T47D (cell line): ENCODE data around the gene RPL29.

Experiments
- DNase-seq, 2 experiments: peaks; one replicate each; pipeline versions ENCODE4 v3.0.0 to v3.0.0-alpha.2; 2011 to 2012; ENCODE audit warnings: low read depth in 1 of 2, low spot score in 1 of 2
- JUND ChIP-seq: IDR thresholded peaks from 2 replicates; pipeline ENCODE4 v1.6.1; 2012; ENCODE audit warnings: low read depth
- in situ Hi-C: cut with HindIII; loops from 2 replicates; pipeline ENCODE4 v1.10.0; 2016; ENCODE audit warnings: low sequenced_read_pairs, low pct_unique_long_range_greater_than_20kb

The RPL29 gene

DNA sequence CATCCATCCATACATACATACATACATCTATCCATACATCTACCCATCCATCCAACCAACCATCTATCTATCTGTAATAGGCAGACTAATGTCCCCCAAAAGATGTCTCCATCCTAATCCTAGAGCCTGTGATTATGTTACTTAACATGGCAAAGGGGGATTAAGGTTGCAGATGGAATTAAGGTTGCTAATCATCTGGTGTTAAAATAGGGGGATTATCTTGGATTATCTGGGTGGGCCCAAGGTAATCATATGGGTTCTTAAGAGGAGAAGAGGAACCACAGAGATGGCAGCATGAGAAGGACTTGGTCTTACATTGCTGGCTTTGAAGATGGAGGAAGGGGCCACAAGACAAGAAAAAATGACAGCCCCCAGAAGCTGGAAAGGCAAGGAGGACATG, 14.7 kb upstream of the RPL29 start:
- in situ Hi-C loops = no loop called here
- TF ChIP-seq JUND = no peak
- no peak for DNase-seq

- DNase-seq = no peak
- in situ Hi-C loops = no loop called here
- no peak for TF ChIP-seq JUND
Measured at GRCh38 chr3:52007291-52007690, 11.6 kb upstream of the RPL29 start.

DNA sequence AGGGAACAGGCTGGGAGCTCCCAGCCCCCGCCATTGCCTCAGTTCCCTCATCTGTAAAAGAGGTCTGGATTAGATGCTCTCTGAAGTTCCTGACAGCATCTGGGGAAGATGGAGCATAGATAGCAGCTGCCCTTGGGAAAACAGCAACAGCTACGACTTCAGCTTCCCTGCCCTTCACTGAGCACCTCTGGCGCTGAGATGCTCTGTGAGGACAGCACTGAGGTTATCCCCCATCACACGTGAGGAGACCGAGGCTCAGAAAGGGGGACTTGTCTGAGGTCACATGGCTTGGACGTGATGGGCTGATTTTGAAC, 11.1 kb upstream of the RPL29 start:
- TF ChIP-seq JUND = no peak
- no peak for DNase-seq
- in situ Hi-C loops = no loop called here

GRCh38 chr3:52006017-52006819, 10.5 kb upstream of the RPL29 start:
- no peak for DNase-seq
- TF ChIP-seq JUND = no peak
- in situ Hi-C loops = no loop called here

DNA sequence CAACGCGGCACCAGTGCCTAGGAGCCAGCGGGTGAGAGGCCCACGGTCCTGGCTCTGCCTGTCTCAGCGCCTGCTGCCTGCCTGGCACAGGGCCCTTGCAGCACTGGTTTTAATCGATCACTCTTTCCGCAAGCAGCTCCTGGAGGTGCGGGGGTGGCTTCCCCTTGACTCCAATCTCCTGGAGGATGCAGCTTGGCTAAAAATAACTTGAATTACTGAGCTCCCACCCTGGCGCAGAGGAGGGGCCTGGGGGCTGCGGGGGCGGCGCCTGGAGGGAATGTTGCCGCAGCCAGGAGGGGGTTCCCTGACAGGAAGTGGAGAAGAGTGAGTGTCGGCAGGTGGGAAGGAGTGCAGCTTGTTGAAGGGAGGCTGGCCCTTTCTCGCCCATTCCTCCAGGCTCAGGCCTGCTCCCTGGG, 9.9 kb upstream of the RPL29 start:
- TF ChIP-seq JUND = no peak
- no peak for DNase-seq
- in situ Hi-C loops = no loop called here

DNA sequence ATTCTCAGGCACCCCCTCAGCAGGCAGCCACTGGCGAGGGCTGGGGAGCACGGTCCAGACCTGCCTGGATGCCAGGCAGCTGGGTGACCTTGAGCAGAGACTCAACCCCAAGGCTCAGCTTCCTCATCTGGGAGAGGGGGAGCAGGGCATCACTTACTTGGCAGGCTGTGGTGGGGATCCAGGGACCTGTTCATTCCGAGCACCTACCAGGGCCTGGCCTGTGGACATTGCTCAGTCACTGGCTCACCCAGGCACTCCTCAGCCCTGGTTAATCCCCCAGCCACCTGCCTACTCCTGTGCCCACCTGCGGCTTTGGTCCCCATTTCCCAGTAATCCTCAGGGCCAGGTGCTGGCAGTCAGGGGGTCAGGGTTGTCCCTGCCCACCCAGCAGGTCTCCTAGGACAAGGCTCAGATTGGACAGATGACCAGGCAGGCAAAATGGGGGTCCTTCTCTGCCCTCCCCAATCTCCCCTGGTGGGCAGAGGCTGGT, 9.3 kb upstream of the RPL29 start:
- TF ChIP-seq JUND = no peak
- in situ Hi-C loops = no loop called here
- no peak for DNase-seq

DNA sequence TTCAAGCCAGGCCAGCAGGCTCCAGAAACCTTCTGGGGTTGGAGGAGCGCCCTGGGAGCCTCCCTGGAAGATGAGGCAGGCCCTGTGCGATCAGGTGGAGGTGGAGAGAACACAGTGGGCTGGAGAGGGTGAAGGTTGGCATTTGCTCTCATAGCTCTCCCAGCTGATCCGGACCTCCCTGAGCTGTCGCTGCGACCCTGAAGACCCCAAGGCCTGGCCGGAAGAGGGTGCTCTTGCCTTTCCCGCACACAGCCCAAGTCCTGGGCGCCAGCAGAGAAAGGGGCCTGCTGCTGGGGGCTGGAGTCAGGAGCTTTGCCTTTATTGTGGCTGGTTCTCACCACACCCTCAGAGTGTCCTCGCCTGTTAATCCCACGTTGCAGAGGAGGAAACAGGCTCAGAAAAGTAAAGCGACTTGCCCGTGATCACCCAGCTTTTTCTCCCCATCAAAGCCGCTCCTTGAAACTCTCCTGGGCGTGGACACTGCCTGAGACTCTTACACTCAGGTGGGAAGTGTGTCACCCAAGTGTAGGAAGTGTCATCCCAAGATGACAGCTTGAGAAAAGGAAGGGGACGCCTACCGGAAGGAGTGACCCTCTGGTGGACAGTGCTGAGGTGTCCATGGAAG, 8.6 kb upstream of the RPL29 start:
- in situ Hi-C loops = no loop called here
- no peak for TF ChIP-seq JUND
- no peak for DNase-seq

GRCh38 chr3:52002748-52003147, 7.1 kb upstream of the RPL29 start:
- DNase-seq = no peak
- in situ Hi-C loops = no loop called here

GRCh38 chr3:52001443-52001974, 5.8 kb upstream of the RPL29 start:
- DNase-seq = peak; percentile 54 to 71
- in situ Hi-C loops = no loop called here
- TF ChIP-seq JUND = no peak

More at GRCh38 chr3:52002748-52003147, 7.1 kb upstream of the RPL29 start:
- no peak for TF ChIP-seq JUND

DNA sequence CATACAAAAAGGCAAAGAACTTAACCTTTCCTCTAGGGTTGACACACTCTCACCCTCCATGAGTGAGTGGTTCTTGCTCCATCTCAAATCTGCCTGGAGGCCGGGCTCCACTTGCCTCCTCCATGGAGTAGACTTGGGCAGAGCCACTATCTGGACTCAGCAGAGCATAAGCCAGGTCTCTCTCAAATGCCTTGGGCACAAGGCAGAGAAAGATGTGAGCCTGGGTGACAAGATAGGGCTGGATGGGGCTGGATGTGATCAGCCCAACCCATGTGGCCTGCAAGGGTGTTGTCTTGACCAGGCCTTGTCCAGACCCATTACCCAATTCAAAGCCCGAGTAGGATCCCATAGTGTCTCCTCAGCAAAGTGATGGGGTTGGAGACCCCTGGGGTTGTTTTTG, 4.2 kb upstream of the RPL29 start:
- in situ Hi-C loops = no loop called here
- no peak for TF ChIP-seq JUND
- DNase-seq = no peak

- in situ Hi-C loops = no loop called here
- no peak for DNase-seq
- no peak for TF ChIP-seq JUND
Measured at GRCh38 chr3:51998774-51999173, 3.1 kb upstream of the RPL29 start.

DNA sequence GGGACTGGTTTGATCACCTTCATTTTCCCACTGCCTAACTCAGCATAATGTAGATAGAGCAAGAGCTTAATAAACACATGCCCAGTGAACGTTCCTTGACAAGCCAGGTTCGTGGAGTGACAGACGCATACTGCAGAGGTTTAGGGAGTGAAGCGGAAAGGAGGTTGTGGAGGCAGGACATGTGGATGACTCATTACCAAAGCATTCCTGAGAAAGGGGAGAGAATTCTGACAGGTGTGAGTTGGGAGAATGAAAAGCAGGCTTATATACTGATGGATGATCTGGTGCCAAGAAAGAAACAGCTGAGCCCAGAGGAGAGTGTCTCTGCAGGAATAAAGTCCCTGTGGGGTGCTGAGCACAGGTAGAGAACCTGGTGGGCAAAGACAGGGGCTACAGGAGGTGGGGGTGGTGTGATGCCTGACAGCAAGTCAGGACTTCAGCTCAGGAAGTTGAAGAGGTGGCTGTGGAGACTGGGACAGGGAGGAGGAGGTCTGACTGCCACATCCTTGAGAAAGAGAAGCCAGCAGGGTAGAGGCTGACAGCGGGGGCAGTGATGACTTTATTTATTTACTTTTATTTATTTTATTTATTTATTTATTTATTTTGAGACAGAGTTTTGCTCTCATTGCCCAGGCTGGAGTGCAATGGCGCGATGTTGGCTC, 2.4 kb upstream of the RPL29 start:
- peak; percentile 66 for TF ChIP-seq JUND
- in situ Hi-C loops = no loop called here
- peak; percentile 62 to 80 for DNase-seq

- DNase-seq = no peak
- in situ Hi-C loops = no loop called here
- no peak for TF ChIP-seq JUND
Measured at GRCh38 chr3:51997172-51997571, 1.5 kb upstream of the RPL29 start.
